Heart left ventricle (tissue), 16 donors: ENCODE results near the gene VTI1A. TPM values are rescaled to one million over a fixed set of nuclear protein-coding genes. Genes with fewer than 3 reads are reported as not detected.

Source experiments
- ATAC-seq, 4 donors: fragments of 200-7000 bp; cut with Tn5 transposase; one replicate each; pipeline ENCODE4 v1.9.1; 2020 to 2022; ENCODE audit warnings: moderate library complexity in 4 of 4, mild to moderate bottlenecking in 3 of 4, moderate number of reproducible peaks in 1 of 4
- DNase-seq, 5 donors: peaks; one replicate each; pipeline ENCODE4 v3.0.0-alpha.2; 2020
- H3K27ac ChIP-seq, 12 donors: fragments of 200-600 bp; sonication (generic) in 4 of 12; one replicate each; pipeline versions ENCODE4 v1.5.0 to v1.8.0; 2016 to 2022; ENCODE audit warnings: mild to moderate bottlenecking in 2 of 12
- H3K27me3 ChIP-seq, 9 donors: fragments of 200-600 bp; sonication (generic) in 2 of 9; one replicate each; pipeline versions ENCODE4 v1.5.1 to v1.8.0; 2016 to 2022; ENCODE audit warnings: mild to moderate bottlenecking in 3 of 9
- H3K36me3 ChIP-seq, 9 donors: fragments of 200-600 bp; sonication (generic) in 2 of 9; one replicate each; pipeline versions ENCODE4 v1.5.0 to v1.8.0; 2018 to 2022; ENCODE audit warnings: mild to moderate bottlenecking in 2 of 9
- H3K4me1 ChIP-seq, 12 donors: fragments of 200-600 bp; sonication (generic) in 4 of 12; one replicate each; pipeline versions ENCODE4 v1.5.0 to v1.8.0; 2016 to 2022; ENCODE audit warnings: mild to moderate bottlenecking in 3 of 12
- H3K4me3 ChIP-seq, 12 donors: fragments of 200-600 bp; sonication (generic) in 4 of 12; one replicate each; pipeline versions ENCODE4 v1.5.0 to v1.8.0; 2017 to 2022; ENCODE audit warnings: mild to moderate bottlenecking in 9 of 12, moderate library complexity in 4 of 12
- H3K9me3 ChIP-seq, 12 donors: fragments of 200-600 bp; sonication (generic) in 4 of 12; one replicate each; pipeline versions ENCODE4 v1.5.0 to v1.8.0; 2016 to 2022; ENCODE audit warnings: mild to moderate bottlenecking in 1 of 12
- CTCF ChIP-seq, 12 donors: fragments of 200-600 bp; sonication (generic) in 4 of 12; IDR thresholded peaks; one replicate each; pipeline versions ENCODE4 v1.5.0 to v1.8.0; 2018 to 2022; ENCODE audit warnings: antibody characterized with exemption in 12 of 12, mild to moderate bottlenecking in 5 of 12
- POLR2A ChIP-seq, 2 donors: fragments of 450-650 bp; IDR thresholded peaks; one replicate each; pipeline ENCODE4 v1.6.1; 2017; ENCODE audit warnings: antibody characterized with exemption in 2 of 2, mild to moderate bottlenecking in 2 of 2, moderate library complexity in 2 of 2
- WGBS, 4 donors: extraction: QIAGEN DNeasy Blood & Tissue Kit in 2 of 4; methylation state at CpG; one replicate each; pipeline versions ENCODE4 v1.1.5 to v1.1.7; 2013 to 2018; 5-methylcytosine and 5-hydroxymethylcytosine counted together
- intact Hi-C, 10 donors: fragments of 100-400 bp; cut with DNase I; formaldehyde crosslinking; loops; one replicate each; pipeline versions ENCODE4 v1.11.1 to v1.14.2; 2022
- polyA plus RNA-seq, 2 donors: library from polyadenylated mRNA; stranded (reverse); fragments of 200-250 nt; gene quantifications; one replicate each; pipeline ENCODE4 v1.2.3, GENCODE V29; 2013
- total RNA-seq, 9 donors: library from RNA; depleted of rRNA in 2 of 9; stranded (reverse); fragments of >200 nt in 2 of 9; fragmentation: NEBNext Ultra II Directional in 3 of 9; extraction: Animal tissue kit (Norgen Biotek cat#: 25700) in 3 of 9; gene quantifications; one replicate each; pipeline versions ENCODE4 v1.1.0 to v1.2.4, GENCODE V29; 2016 to 2023
- donor health status: ischemic (EF 13 %, LVEDD 7.1; RV severe dilation, severe dysfunction).
- donor health status: healthy with polysubstance abuse.
- donor health status: DM: no; HTN: yes; CAD: no.
- donor health status: DM: no; HTN: no; CAD: no.
- donor health status: ischemic (EF 25% LVEDD 6.9; RV normal size, moderate dysfunction).
- donor health status: ischemic (EF 25% LVEDD 5.7; RV mildly dilated, moderate dysfunction).
- donor health status: healthy.
- donor health status: DM: yes; HTN: yes; CAD: no.
- donor health status: ischemic (EF 35%, LVEDD 5.7; RV mildly dilated, moderate dysfunction).
- donor health status: nonischemic (EF 11% LVEDD 7.7; RV severe dilation, severe dysfunction).
- donor health status: DM: yes; HTN: yes; CAD: no.
- donor health status: PGD.
- donor health status: ischemic (EF 29% LVEDD 5.4; RV normal size, mild dysfunction).
- donor health status: nonischemic (EF 23%, LVEDD 6.1; RV moderate dilation, normal function).

Gene VTI1A
- total and polyA plus RNA-seq, 11 donors = 6.0 to 33.1 (median 23.2) TPM

GRCh38 chr10:112601214-112602090 is 154.4 kb downstream of the VTI1A start:
- Histone ChIP-seq H3K4me3 (no peak overlapping the region), H3K4me1 (no peaks in the 10 kb centered on the region), H3K36me3 (no peaks in the 10 kb centered on the region), H3K27me3 (no peaks in the 10 kb centered on the region), H3K27ac (no peak overlapping the region), H3K9me3 (no peaks in the 10 kb centered on the region)
- TF ChIP-seq POLR2A (IDR thresholded peaks at IDR 0.05) = no peak
- no peak for TF ChIP-seq CTCF (IDR thresholded peaks at IDR 0.05)
- ATAC-seq = no peak
- intact Hi-C loops = no loop called here
- 91 to 96% (median 94%) methylated on average over 4 of the region's 4 CpGs for WGBS, 4 donors
- DNase-seq = no peak

GRCh38 chr10:112603062-112603461 is 156.0 kb downstream of the VTI1A start:
- DNase-seq = no peak
- no peak for ATAC-seq
- Histone ChIP-seq H3K27ac (no peak overlapping the region), H3K27me3 (no peaks in the 10 kb centered on the region), H3K4me1 (no peaks in the 10 kb centered on the region), H3K9me3 (no peaks in the 10 kb centered on the region), H3K36me3 (no peaks in the 10 kb centered on the region), H3K4me3 (no peak overlapping the region)
- WGBS, 4 donors = 90 to 98% (median 94%) methylated on average over 2 of the region's 2 CpGs
- TF ChIP-seq CTCF (IDR thresholded peaks at IDR 0.05) (no peak), POLR2A (IDR thresholded peaks at IDR 0.05) (no peak)
- intact Hi-C loops = no loop called here

GRCh38 chr10:112605063-112605462 is 158.0 kb downstream of the VTI1A start:
- Histone ChIP-seq H3K4me3 (no peak overlapping the region), H3K36me3 (no peaks in the 10 kb centered on the region), H3K27ac (no peak overlapping the region), H3K27me3 (no peaks in the 10 kb centered on the region), H3K9me3 (no peaks in the 10 kb centered on the region), H3K4me1 (no peaks in the 10 kb centered on the region)
- intact Hi-C loops = no loop called here
- 71 to 78% (median 76%) methylated on average over 5 of the region's 5 CpGs for WGBS, 4 donors
- no peak for TF ChIP-seq CTCF (IDR thresholded peaks at IDR 0.05)
- TF ChIP-seq POLR2A (IDR thresholded peaks at IDR 0.05) = no peak
- ATAC-seq (no peak), DNase-seq (no peak)

- Histone ChIP-seq H3K9me3 (no peaks in the 10 kb centered on the region), H3K4me1 (no peaks in the 10 kb centered on the region), H3K36me3 (no peaks in the 10 kb centered on the region), H3K4me3 (no peak overlapping the region), H3K27ac (no peak overlapping the region), H3K27me3 (no peaks in the 10 kb centered on the region)
- DNase-seq = no peak
- 97 to 99% (median 98%) methylated on average over 2 of the region's 2 CpGs for WGBS, 4 donors
- intact Hi-C loops = no loop called here
- no peak for ATAC-seq
- TF ChIP-seq CTCF (IDR thresholded peaks at IDR 0.05) (no peak), POLR2A (IDR thresholded peaks at IDR 0.05) (no peak)
These were observed 160.5 kb downstream of the VTI1A start for GRCh38 chr10:112607506-112607905.
